BE2C (cell line): ENCODE data around the gene ICAM1.

ENCODE experiments used
- DNase-seq: peaks from one replicate; pipeline ENCODE4 v3.0.0-alpha.2; 2020
- H3K27me3 ChIP-seq: fragments of 250-450 bp; sonication (Bioruptor Pico); 2 replicates; pipeline ENCODE4 v1.5.1; 2020; ENCODE audit warnings: mild to moderate bottlenecking
- H3K36me3 ChIP-seq: fragments of 250-450 bp; sonication (Bioruptor Pico); 2 replicates; pipeline ENCODE4 v1.5.1; 2020; ENCODE audit warnings: mild to moderate bottlenecking
- H3K4me1 ChIP-seq: fragments of 250-450 bp; sonication (Bioruptor Pico); 2 replicates; pipeline ENCODE4 v1.5.1; 2020
- H3K4me3 ChIP-seq: 2 replicates; pipeline ENCODE4 v1.5.1; 2011; ENCODE audit warnings: low read depth, low read length
- H3K9me3 ChIP-seq: fragments of 250-450 bp; sonication (Bioruptor Pico); 2 replicates; pipeline ENCODE4 v1.5.1; 2020
- TF ChIP-seq, protein P1 (sequence below): IDR thresholded peaks from 2 replicates; pipeline ENCODE4 v1.5.1; 2012; ENCODE audit warnings: mild to moderate bottlenecking, low read depth, low read length

Gene ICAM1

DNA sequence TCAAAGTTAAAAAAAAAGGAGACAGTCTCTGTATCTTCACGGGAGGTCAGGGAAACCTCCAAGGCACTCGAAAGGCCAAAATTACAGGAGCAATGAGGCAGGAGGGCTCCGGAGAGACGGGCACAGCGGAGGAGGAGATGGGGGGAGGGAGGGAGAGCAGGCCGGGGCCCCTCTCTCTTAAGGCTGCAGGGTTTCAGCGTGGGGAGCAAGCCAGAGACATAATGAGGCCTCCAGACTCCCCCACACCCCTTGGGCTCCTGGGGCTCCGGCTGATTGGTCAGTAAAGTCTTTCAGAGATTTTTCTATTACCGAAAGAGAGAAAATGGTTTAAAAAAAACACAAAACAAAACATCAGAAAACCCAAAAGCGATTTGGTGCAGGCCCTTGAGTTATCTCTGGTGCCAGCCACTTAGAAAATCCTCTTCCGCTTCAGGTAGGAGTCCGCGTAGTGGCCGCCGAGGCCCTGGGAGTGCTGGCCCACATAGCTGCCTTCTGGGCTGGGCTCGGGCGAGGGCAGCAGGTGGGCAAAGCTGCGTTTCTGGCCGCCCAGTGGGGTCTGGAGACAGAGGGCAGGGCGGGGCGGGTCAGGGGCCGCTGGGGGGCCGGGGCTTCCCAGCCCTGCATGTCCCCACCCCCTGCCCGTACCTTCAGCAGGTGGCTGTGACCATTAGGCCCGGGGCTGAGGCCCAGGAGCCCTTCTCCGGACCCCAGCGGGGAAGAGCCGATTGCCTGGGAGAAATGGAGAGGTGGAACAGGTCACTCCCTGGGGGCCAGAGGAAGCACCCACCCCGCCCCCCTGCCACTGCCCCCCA lies 46.3 kb downstream of the ICAM1 start:
- H3K27me3 ChIP-seq = no peaks in the 10 kb centered on the region
- H3K4me1 ChIP-seq = peaks cover 8% of the 10 kb centered on the region
- peaks cover 48% of the 10 kb centered on the region for H3K36me3 ChIP-seq
- peak overlapping the region; percentile 83; the same call in 1 of the 2 replicates for H3K4me3 ChIP-seq
- DNase-seq = no peak
- TF ChIP-seq, protein P1, sequence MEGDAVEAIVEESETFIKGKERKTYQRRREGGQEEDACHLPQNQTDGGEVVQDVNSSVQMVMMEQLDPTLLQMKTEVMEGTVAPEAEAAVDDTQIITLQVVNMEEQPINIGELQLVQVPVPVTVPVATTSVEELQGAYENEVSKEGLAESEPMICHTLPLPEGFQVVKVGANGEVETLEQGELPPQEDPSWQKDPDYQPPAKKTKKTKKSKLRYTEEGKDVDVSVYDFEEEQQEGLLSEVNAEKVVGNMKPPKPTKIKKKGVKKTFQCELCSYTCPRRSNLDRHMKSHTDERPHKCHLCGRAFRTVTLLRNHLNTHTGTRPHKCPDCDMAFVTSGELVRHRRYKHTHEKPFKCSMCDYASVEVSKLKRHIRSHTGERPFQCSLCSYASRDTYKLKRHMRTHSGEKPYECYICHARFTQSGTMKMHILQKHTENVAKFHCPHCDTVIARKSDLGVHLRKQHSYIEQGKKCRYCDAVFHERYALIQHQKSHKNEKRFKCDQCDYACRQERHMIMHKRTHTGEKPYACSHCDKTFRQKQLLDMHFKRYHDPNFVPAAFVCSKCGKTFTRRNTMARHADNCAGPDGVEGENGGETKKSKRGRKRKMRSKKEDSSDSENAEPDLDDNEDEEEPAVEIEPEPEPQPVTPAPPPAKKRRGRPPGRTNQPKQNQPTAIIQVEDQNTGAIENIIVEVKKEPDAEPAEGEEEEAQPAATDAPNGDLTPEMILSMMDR = no peak
- H3K9me3 ChIP-seq = no peaks in the 10 kb centered on the region

DNA sequence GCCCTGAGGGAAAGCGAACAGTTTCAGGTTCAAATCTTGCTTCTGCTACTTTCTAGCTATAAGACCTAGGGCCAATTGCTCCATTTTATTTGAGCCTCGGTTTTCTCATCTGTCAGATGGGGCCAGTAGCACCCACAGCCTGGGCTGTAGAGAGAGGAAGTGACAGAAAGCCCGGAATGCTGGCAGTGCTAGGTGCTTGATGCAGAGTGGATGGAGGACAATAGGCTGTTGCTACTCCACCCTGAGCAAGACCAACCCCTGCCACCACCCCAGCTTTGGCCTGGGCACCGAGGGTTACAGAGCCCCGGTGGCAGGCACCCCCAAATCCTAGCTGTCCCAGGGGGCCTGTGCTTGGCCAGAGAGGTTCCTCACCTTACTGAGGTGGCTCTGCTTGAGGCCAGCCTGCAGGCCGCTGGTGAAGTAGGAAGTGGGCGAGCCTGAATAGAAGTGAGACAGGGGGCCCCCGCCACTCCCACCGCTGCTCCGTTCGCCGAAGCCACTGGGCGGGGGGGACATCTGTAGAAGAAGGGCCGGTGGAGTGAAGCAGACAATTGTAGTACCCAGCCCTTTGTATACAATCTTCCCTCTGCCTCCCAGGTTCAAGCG lies 47.0 kb downstream of the ICAM1 start:
- H3K4me3 ChIP-seq = no peak overlapping the region
- H3K27me3 ChIP-seq = no peaks in the 10 kb centered on the region
- peaks cover 55% of the 10 kb centered on the region for H3K36me3 ChIP-seq
- peaks cover 10% of the 10 kb centered on the region for H3K4me1 ChIP-seq
- DNase-seq = no peak
- no peaks in the 10 kb centered on the region for H3K9me3 ChIP-seq
- TF ChIP-seq, protein P1 = no peak

DNA sequence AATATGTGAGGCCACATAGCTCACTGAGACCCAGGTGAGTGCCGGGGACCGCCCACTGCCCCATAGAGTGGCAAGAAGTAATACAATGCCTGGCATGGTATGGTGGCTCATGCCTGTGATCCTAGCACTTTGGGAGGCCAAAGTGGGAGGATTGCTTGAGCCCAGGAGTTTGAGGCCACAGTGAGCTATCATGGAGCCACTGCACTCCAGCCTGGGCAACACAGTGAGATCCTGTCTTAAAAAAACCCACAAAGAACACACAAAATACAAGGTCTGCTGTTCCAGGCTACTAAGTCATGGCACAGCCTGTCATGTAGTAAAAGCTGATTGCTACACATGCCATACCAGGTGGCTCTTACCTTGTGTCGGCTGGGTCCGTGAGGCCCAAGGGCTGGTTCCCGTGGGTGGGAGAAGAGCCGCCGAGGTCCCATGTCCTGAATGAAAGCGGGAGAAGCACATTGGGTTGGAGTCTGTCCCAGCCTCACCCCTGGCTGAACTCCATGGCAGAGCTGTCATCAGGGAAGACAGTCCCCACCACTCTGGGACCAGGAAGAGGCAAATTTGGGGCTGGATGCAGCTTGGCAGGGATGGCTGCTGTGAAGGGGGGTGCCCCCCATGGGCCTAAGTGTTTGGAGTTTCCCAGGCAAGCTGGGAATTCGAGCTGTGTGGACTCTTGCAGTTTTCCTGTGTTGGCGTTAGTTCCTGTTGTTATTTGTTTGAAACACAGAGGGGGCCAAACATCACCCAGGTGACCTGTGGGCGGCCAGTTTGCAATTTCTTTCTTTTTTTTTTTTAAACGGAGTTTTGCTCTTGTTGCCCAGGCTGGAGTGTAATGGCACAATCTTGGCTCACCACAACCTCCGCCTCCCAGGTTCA lies 48.1 kb downstream of the ICAM1 start:
- Histone ChIP-seq H3K9me3 (no peaks in the 10 kb centered on the region), H3K4me1 (peaks cover 16% of the 10 kb centered on the region), H3K4me3 (no peak overlapping the region), H3K27me3 (no peaks in the 10 kb centered on the region), H3K36me3 (peaks cover 65% of the 10 kb centered on the region)
- TF ChIP-seq, protein P1 = no peak
- no peak for DNase-seq

DNA sequence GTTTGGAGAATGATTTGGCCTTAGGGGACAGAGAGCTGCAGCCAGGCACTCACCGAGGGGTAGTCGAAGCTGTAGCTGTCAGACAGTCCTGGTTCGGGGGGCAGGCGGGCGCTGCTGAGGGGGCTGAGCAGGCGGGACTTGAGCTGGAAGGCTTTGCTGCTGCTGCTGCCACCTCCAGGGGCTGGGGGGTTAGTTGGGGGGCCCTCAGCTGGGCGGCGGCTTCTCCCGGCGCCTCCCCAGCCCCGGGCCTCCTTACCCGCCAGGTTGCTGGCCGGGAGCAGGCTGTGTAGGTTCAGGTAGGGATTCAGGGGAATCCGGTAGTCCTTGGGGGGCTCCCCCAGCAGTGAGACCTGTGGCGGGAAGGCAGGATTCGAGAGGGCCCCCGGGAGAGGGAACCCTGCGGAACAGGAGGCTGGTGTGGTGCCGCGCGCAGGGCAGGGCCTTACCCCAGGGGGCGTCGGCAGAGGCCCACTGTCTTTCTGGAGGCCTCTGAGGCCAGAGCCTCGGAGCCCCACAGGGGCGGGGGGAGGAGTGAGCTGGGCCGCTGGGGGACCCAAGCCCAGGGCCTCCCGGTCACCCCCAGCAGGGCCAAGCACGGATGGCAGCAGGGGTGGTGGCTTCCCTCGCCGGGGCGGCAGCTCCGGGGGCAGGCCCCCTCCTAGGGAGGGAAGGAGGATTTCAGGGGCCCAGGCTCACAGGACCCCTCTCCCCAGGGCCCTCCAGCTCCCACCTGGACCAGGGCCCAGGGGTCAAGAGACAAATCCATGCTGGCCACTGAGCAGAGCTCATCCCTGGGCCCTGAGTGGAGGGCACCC lies 49.9 kb downstream of the ICAM1 start:
- TF ChIP-seq, protein P1 = no peak
- no peak for DNase-seq
- peaks cover 82% of the 10 kb centered on the region for H3K36me3 ChIP-seq

DNA sequence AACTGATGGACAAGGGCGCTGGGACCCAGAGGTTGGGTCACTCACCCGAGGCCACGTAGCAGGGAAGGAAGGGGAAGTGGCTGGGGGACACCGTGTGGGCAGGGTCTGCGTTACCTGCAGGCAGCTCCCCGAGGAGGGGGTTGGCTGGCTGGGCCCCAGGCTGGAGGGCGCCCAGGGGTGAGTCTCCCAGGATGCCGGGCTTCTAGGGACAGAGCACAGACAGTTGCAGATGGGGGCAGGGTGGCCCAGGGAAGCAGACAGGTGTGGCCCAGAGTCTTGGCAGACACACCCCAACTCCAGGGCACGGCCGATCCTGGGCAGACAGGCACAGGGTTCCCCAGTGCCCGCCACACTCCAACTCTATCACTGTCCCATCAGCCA lies 50.5 kb downstream of the ICAM1 start:
- Histone ChIP-seq H3K4me3 (no peak overlapping the region), H3K9me3 (no peaks in the 10 kb centered on the region), H3K36me3 (peaks cover 88% of the 10 kb centered on the region), H3K27me3 (no peaks in the 10 kb centered on the region), H3K4me1 (peaks cover 12% of the 10 kb centered on the region)
- TF ChIP-seq, protein P1 = no peak
- DNase-seq = no peak

More for the DNA sequence above, 49.9 kb downstream of the ICAM1 start:
- Histone ChIP-seq H3K9me3 (no peaks in the 10 kb centered on the region), H3K4me1 (peaks cover 13% of the 10 kb centered on the region), H3K4me3 (no peak overlapping the region), H3K27me3 (no peaks in the 10 kb centered on the region)
